ENCODE measurements around the gene YWHAB. TPM values are rescaled to one million over a fixed set of nuclear protein-coding genes. Genes with fewer than 3 reads are reported as not detected.

Gene YWHAB
- total RNA-seq, 1 experiment from 2014 or later, result 224 TPM

- intact Hi-C loops (cut with micrococcal nuclease; ENCODE audit: unreplicated experiment), result no loop called here
- peak; percentile 73 for DNase-seq (ENCODE audit: low spot score)
- no peak for TF ChIP-seq EZH2 (IDR thresholded peaks at IDR 0.05; ENCODE audit: borderline replicate concordance, low read depth, low read length, poor library complexity, severe bottlenecking)
- TF ChIP-seq, protein P1, sequence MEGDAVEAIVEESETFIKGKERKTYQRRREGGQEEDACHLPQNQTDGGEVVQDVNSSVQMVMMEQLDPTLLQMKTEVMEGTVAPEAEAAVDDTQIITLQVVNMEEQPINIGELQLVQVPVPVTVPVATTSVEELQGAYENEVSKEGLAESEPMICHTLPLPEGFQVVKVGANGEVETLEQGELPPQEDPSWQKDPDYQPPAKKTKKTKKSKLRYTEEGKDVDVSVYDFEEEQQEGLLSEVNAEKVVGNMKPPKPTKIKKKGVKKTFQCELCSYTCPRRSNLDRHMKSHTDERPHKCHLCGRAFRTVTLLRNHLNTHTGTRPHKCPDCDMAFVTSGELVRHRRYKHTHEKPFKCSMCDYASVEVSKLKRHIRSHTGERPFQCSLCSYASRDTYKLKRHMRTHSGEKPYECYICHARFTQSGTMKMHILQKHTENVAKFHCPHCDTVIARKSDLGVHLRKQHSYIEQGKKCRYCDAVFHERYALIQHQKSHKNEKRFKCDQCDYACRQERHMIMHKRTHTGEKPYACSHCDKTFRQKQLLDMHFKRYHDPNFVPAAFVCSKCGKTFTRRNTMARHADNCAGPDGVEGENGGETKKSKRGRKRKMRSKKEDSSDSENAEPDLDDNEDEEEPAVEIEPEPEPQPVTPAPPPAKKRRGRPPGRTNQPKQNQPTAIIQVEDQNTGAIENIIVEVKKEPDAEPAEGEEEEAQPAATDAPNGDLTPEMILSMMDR (conservative IDR thresholded peaks at IDR 0.05; ENCODE audit: low read depth, low read length), result no peak
- Histone ChIP-seq H3K36me3 (ENCODE audit: insufficient read depth, low read length, poor library complexity, severe bottlenecking) (peaks cover 39% of the 10 kb centered on the region), H3K4me3 (ENCODE audit: low read depth, low read length, poor library complexity, severe bottlenecking) (peak within 1 kb of the TSS; percentile 87), H3K27ac (ENCODE audit: low read depth, low read length, poor library complexity, severe bottlenecking) (peak within 1 kb of the TSS; percentile 57), H3K27me3 (replicated peaks; ENCODE audit: insufficient read depth, low read depth, low read length, poor library complexity) (no peaks in the 10 kb centered on the region), H3K9me3 (ENCODE audit: low read depth, low read length, poor library complexity, severe bottlenecking) (no peaks in the 10 kb centered on the region), H3K4me1 (ENCODE audit: insufficient read depth, low read length, poor library complexity, severe bottlenecking) (no peaks in the 10 kb centered on the region)
- ChIA-PET POLR2A (ENCODE audit: low non-redundant PET) (no interaction called here), CTCF (no interaction called here)
- BruUV-seq (replicated peaks), result no TSS peak
Observed at GRCh38 chr20:44909872-44910689, 24.6 kb downstream of the YWHAB start, which contains the start of gene PABPC1L. Gene PABPC1L (plus strand): TSS chr20:44910060. CDS start chr20:44910144, 84 bp downstream.

DNA sequence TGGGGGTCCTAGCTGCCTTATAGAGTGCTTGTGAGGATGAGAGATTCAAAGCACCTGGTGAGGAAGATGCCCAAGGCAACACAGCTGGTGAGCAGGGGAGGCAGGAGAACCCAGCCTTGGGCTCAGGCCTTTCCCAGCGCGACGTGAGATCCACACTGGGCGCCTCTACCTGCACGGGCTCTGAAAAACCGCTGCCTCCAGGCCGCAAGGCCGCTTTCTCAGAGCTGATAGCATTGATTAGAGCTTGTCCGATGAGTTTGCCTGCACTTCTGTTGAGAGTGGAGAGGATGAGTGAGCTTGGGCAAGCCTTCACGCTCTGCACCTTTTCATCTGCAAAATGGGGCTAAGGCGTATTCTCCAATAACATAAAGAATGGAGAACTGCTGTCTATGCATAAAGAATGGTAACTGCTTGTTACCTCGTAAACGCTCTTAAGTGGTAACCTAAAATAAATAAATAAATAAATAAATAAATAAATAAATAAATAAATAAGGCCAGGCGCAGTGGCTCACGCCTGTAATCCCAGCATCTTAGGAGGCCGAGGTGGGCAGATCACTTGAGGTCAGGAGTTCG lies 25.3 kb downstream of the YWHAB start:
- DNase-seq (ENCODE audit: low spot score), result no peak
- BruUV-seq (replicated peaks), result no TSS peak
- intact Hi-C loops (cut with micrococcal nuclease; ENCODE audit: unreplicated experiment), result no loop called here
- CTCF ChIA-PET, result no interaction called here
- H3K4me3 ChIP-seq (ENCODE audit: low read depth, low read length, poor library complexity, severe bottlenecking), result peak overlapping the region; percentile 87
- no peaks in the 10 kb centered on the region for H3K4me1 ChIP-seq (ENCODE audit: insufficient read depth, low read length, poor library complexity, severe bottlenecking)
- H3K27ac ChIP-seq (ENCODE audit: low read depth, low read length, poor library complexity, severe bottlenecking), result peak overlapping the region; percentile 57
- no peak for TF ChIP-seq EZH2 (IDR thresholded peaks at IDR 0.05; ENCODE audit: borderline replicate concordance, low read depth, low read length, poor library complexity, severe bottlenecking)
- TF ChIP-seq, protein P1 (conservative IDR thresholded peaks at IDR 0.05; ENCODE audit: low read depth, low read length), result no peak
- peaks cover 32% of the 10 kb centered on the region for H3K36me3 ChIP-seq (ENCODE audit: insufficient read depth, low read length, poor library complexity, severe bottlenecking)
- no peaks in the 10 kb centered on the region for H3K9me3 ChIP-seq (ENCODE audit: low read depth, low read length, poor library complexity, severe bottlenecking)
- POLR2A ChIA-PET (ENCODE audit: low non-redundant PET), result no interaction called here
- H3K27me3 ChIP-seq (replicated peaks; ENCODE audit: insufficient read depth, low read depth, low read length, poor library complexity), result no peaks in the 10 kb centered on the region

- Histone ChIP-seq H3K4me3 (ENCODE audit: low read depth, low read length, poor library complexity, severe bottlenecking) (no peak overlapping the region), H3K9me3 (ENCODE audit: low read depth, low read length, poor library complexity, severe bottlenecking) (no peaks in the 10 kb centered on the region), H3K27me3 (replicated peaks; ENCODE audit: insufficient read depth, low read depth, low read length, poor library complexity) (no peaks in the 10 kb centered on the region), H3K27ac (ENCODE audit: low read depth, low read length, poor library complexity, severe bottlenecking) (no peak overlapping the region), H3K36me3 (ENCODE audit: insufficient read depth, low read length, poor library complexity, severe bottlenecking) (peaks cover 26% of the 10 kb centered on the region), H3K4me1 (ENCODE audit: insufficient read depth, low read length, poor library complexity, severe bottlenecking) (no peaks in the 10 kb centered on the region)
- TF ChIP-seq, protein P1 (conservative IDR thresholded peaks at IDR 0.05; ENCODE audit: low read depth, low read length), result peak; percentile 38
- TF ChIP-seq EZH2 (IDR thresholded peaks at IDR 0.05; ENCODE audit: borderline replicate concordance, low read depth, low read length, poor library complexity, severe bottlenecking), result no peak
- ChIA-PET CTCF (no interaction called here), POLR2A (ENCODE audit: low non-redundant PET) (no interaction called here)
- BruUV-seq (replicated peaks), result no TSS peak
- intact Hi-C loops (cut with micrococcal nuclease; ENCODE audit: unreplicated experiment), result no loop called here
- DNase-seq (ENCODE audit: low spot score), result peak; percentile 45
Observed at GRCh38 chr20:44911264-44911921, 25.9 kb downstream of the YWHAB start.
